CD4-positive, alpha-beta T cell treated with Interleukin-10 for 1 hour (primary cell): Measurements from ENCODE around the gene ULK3.

ENCODE experiments used
- DNase-seq: peaks from one replicate; pipeline ENCODE4 v3.0.0-alpha.2; 2020

The ULK3 gene

DNA sequence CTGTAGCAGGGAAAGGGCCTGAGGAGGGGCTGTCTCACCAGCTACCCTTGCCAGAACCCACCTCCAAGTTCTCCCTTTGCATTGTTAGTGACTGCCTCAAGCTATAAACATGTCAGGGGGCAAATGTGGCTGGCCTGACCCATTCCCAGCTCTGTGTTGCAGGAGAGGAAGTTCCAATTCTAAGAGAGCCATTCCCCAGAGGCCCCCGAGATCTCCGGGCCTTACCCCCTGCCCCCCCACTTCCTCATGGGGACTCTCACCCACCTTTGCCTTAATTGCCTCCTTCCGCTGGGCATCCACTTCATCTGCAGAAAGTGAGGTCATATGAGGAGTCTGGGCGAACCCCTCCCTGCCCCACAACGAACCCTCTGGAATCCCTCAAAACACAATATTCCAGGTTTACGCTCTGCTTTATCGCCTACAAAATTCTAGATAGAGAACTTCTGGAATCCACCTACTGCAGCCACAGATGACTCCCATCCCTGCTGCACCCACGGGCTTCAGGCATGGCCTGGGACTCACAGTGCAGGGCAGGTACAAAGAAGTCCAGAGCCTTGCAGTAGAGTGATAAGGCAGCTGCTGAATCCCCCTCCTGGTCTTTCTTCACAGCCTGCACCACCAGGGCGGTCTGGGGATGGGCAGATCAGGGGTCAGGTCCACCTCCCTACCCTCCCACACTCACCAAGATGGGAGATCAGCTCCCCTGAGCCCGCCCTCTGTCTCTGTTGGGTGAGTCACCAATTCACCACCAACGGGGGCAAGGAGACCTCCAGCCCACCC is 4.0 kb downstream of the ULK3 start:
- no peak for DNase-seq

DNA sequence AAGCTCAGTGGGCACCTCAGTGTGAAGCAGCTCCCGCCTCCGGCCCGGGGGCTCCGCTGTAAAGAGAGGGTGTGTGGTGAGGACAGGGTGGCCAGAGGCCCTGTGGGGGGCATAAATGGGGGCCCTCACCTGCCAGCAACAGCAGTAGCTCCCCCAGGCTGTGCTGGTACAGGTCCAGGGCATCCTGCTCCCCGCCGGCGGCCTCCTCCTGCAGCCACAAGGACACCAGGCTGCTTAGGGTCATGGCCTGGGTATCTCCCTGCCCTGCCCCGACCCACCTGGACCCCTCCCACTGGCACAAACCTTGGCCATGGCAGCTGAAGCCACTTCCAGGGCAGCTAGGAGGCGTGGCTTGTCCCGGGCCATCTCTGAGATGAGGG is 4.8 kb downstream of the ULK3 start:
- no peak for DNase-seq

- no peak for DNase-seq
Measured at GRCh38 chr15:74837482-74838136, 5.3 kb downstream of the ULK3 start.

DNA sequence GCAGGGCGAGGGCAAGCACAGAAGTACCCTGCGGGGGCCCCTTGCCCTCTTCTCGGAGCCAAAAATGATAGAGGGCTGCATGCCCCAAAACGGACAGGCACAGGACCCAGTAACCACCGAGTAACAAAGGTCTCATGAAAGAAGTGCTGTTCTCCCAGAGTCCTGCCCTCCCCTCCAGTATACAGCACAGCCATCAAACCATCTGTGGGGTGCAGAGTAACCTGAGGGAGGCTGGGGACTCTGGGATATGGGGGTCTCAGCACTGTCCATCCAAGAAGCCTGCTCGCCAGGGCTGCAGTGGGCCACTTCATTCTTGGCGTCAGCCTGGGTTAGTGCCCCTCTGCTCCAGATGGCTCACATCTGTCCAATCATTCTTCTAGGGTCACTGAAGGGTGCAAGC is 6.1 kb downstream of the ULK3 start:
- DNase-seq = no peak

- peak; percentile 53 for DNase-seq
Measured at GRCh38 chr15:74835312-74835823, 7.6 kb downstream of the ULK3 start.

DNA sequence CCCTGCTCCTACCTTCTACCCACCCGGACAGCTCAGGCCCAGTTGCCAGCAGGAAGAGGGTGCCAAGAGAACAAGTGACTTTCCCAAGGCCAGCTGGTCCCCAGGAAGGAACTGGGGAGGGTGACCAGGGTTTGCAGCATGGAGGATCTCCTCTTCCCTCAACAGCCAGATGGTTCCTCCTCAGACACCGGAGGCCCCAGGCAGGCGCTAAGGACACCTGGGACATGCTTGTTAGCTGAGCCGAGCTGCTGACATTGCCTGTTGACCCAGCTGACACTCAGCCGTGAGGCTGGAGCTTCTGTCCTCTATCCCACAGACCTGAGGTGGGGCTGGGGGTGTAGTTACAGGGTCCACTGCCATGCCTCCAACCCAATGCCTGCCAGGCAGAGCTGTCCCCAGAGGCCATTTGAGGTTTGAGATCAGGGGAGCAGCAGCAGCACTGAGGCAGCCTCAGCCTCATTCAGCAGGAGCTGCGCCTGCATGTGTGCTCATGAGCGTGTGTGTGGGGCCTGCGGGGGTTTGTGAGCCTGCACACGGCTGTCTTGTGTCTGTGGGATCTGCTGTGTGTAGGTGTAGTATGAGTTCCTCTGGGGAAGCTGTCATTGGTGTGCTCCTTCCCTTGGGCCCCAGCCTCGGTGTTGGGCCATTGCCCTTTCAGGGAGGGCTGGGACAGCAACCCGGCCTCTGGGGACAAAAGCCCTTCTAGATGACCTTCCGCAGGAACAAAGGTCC is 9.4 kb downstream of the ULK3 start:
- no peak for DNase-seq

- no peak for DNase-seq
Measured at GRCh38 chr15:74832826-74833225, 10.1 kb downstream of the ULK3 start.

GRCh38 chr15:74831813-74832495 is 11.0 kb downstream of the ULK3 start:
- DNase-seq = no peak

DNA sequence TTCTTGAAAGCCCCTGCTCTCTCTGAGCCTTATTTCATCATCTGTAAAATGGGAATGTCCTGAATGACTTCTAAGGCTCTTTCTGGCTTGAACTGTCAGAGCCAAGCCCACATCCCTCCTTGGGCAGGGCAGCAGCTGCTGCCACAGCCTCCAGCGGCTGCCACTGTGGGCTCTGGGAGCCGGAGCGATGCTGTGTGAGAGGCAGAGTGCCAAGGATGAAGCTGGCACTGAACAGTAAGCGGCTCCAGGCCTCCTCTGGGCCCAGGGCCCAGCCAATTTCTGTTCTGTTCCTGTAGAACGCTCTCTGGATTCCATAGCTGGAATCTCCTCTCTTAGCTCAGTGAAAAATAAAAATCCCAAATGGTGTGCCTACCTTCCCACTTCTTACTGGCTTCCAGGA is 12.1 kb downstream of the ULK3 start:
- no peak for DNase-seq

DNA sequence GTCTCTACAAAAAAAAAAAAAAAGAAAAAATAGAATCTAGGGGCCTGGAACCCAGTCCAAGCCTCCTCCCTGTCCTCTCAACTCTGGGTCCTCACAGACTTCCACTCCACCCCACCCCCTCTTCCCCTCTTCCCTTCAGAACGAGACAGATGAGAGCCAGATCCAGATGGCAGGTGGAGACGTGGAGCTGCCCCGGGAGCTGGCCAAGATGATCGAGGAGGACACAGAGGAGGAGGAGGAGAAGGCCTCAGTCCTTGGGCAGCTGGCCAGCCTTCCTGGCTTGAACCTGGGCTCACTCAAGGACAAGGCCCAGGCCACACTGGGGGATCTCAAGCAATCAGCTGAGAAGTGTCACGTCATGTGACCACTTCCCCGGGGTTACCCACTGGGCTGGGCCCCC is 13.0 kb downstream of the ULK3 start:
- no peak for DNase-seq

- DNase-seq = no peak
Measured at GRCh38 chr15:74829486-74829885, 13.5 kb downstream of the ULK3 start.

DNA sequence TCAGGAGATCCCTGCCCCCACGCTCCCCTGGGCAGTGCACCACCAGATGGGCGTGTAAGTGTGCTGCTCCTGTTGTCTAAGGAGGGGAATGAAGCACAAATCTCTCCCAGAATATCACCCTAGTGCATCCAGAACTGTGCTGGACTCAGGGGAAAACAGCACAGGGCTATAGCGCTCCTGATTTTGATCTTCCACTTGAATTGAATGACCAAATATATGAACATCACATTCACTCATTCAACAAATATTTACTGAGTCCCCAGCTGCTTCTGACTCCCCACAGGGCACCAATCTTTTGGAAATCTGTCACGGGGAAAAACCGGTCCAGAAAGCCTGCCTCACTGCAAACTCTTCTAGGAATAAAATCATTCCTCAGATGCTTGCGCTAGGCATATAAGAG is 14.1 kb downstream of the ULK3 start:
- no peak for DNase-seq

- no peak for DNase-seq
Measured at GRCh38 chr15:74827614-74828013, 15.3 kb downstream of the ULK3 start.

GRCh38 chr15:74826921-74827320 is 16.0 kb downstream of the ULK3 start:
- no peak for DNase-seq

GRCh38 chr15:74826364-74826819 is 16.6 kb downstream of the ULK3 start, which contains the start of gene CPLX3:
CPLX3 (plus strand) TSS chr15:74826627; CDS start chr15:74826704, 77 bp downstream.
- peak; percentile 55 for DNase-seq

DNA sequence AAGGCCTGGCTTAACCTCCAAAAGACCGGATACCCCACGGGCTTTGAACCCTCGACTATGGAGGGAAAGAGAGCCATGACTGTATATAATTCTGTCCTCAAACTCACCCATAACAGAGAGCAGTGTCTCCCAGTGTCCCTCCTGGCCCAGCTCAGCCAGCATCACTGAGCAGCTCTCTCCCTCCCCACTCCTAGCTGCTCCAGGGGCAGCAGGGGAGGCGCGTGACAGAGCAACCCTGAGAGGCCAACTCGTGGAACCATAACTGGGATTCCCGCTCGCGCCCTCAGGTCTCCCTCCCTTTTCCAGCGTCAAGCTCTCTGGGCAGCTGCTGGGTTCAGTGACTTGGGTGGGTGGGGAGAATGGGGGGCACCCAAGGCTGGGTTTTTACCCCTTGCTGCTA is 17.1 kb downstream of the ULK3 start:
- DNase-seq = no peak

- DNase-seq = no peak
Measured at GRCh38 chr15:74824976-74825375, 18.0 kb downstream of the ULK3 start.

DNA sequence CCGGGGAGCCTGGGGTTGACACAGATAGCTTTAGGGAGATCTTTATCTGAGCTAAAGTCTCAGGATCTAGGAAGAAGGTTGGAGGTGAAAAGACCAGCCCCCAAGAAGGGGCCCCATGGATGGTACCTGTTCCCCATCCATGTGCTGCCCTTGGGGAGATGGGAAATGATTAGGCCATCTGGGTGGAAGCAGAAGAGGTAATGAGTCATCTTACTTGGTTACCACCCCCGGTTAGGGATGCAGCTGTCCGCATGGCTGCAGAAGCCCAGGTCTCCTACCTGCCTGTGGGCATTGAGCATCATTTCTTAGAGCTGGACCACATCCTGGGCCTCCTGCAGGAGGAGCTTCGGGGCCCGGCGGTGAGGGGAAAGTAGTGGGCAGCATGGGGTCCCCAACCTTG is 19.6 kb downstream of the ULK3 start:
- DNase-seq = no peak

DNA sequence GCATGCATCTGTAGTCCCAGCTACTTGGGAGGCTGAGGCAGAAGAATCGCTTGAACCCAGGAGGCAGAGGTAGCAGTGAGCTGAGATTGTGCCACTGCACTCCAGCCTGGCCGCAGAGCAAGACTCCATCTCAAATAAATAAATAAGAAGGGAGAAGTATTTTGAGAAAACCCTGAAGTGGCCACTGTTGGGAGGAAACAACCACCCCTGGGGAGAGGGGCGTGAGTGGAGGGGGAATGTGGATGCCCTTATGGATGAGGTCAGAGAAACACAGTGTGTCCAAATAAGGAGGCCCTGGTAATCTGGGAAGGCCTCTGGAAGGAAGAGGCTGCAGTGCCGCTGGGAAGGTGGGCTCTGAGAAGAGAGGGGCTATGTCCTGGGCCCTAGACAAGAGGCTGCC is 20.7 kb downstream of the ULK3 start:
- no peak for DNase-seq

- DNase-seq = no peak
Measured at GRCh38 chr15:74821790-74822158, 21.2 kb downstream of the ULK3 start.

- DNase-seq = no peak
Measured at GRCh38 chr15:74821091-74821789, 21.7 kb downstream of the ULK3 start.

- DNase-seq = no peak
Measured at GRCh38 chr15:74820056-74820455, 22.9 kb downstream of the ULK3 start.

- no peak for DNase-seq
Measured at GRCh38 chr15:74817370-74817737, 25.6 kb downstream of the ULK3 start.
